Astrocyte (in vitro differentiated cells and primary cell): ENCODE data around the gene KRTAP12-2. TPM values are rescaled to one million over a fixed set of nuclear protein-coding genes. Genes with fewer than 3 reads are reported as not detected.
A peak's percentile ranks its signal among the peaks of the same experiment; 100 is the strongest.

Source experiments
- DNase-seq: peaks from one replicate; pipeline ENCODE4 v3.0.0-alpha.2; 2010; ENCODE audit warnings: low read depth
- FAIRE-seq: peaks from 2 replicates; lab custom pipeline; 2011; peaks lifted over from hg19 to GRCh38; lab: Jason Lieb, UNC
- H2AFZ ChIP-seq: 2 replicates; pipeline ENCODE4 v1.6.0; 2012; ENCODE audit warnings: low read depth, low read length, inconsistent platforms
- H3K27ac ChIP-seq: 2 replicates; pipeline ENCODE4 v1.5.1; 2011; ENCODE audit warnings: low read depth, low read length, inconsistent platforms
- H3K27me3 ChIP-seq: 2 replicates; pipeline ENCODE4 v1.6.0; 2011; ENCODE audit warnings: low read length, inconsistent platforms; ENCODE audit not compliant: insufficient read depth
- H3K36me3 ChIP-seq: 2 replicates; pipeline ENCODE4 v1.5.1; 2011; ENCODE audit warnings: low read length, inconsistent platforms; ENCODE audit not compliant: insufficient read depth
- H3K4me1 ChIP-seq: 2 replicates; pipeline ENCODE4 v1.5.1; 2011; ENCODE audit warnings: low read length, inconsistent platforms; ENCODE audit not compliant: insufficient read depth
- H3K4me2 ChIP-seq: 2 replicates; pipeline ENCODE4 v1.6.0; 2012; ENCODE audit warnings: low read length, inconsistent platforms
- H3K4me3 ChIP-seq: 2 replicates; pipeline ENCODE4 v1.5.1; 2011; ENCODE audit warnings: low read depth, mild to moderate bottlenecking, low read length, inconsistent platforms; ENCODE audit not compliant: insufficient read depth
- H3K79me2 ChIP-seq: 2 replicates; pipeline ENCODE4 v1.6.0; 2012; ENCODE audit warnings: mild to moderate bottlenecking, low read length, inconsistent platforms; ENCODE audit not compliant: insufficient read depth
- H3K9ac ChIP-seq: 2 replicates; pipeline ENCODE4 v1.6.0; 2012; ENCODE audit warnings: mild to moderate bottlenecking, low read length, inconsistent platforms
- H3K9me3 ChIP-seq: 2 replicates; pipeline ENCODE4 v1.5.1; 2012; ENCODE audit warnings: low read depth, mild to moderate bottlenecking, low read length, inconsistent platforms; ENCODE audit not compliant: insufficient read depth
- H4K20me1 ChIP-seq: 2 replicates; pipeline ENCODE4 v1.6.0; 2012; ENCODE audit warnings: low read length, inconsistent platforms; ENCODE audit not compliant: insufficient read depth
- H3K27ac Mint-ChIP-seq: one replicate; pipeline ENCODE4 v1.8.0; 2021; ENCODE audit warnings: mild to moderate bottlenecking, mixed read lengths; ENCODE audit not compliant: unreplicated experiment
- H3K27me3 Mint-ChIP-seq: one replicate; pipeline ENCODE4 v1.8.0; 2021; ENCODE audit warnings: low read depth, mixed read lengths; ENCODE audit not compliant: unreplicated experiment
- H3K36me3 Mint-ChIP-seq: one replicate; pipeline ENCODE4 v1.8.0; 2021; ENCODE audit warnings: low read depth, mixed read lengths; ENCODE audit not compliant: unreplicated experiment
- H3K4me1 Mint-ChIP-seq: one replicate; pipeline ENCODE4 v1.8.0; 2021; ENCODE audit warnings: low read depth, mixed read lengths; ENCODE audit not compliant: unreplicated experiment
- H3K4me3 Mint-ChIP-seq: one replicate; pipeline ENCODE4 v1.8.0; 2021; ENCODE audit warnings: mild to moderate bottlenecking, moderate library complexity, mixed read lengths; ENCODE audit not compliant: unreplicated experiment
- H3K9me3 Mint-ChIP-seq: one replicate; pipeline ENCODE4 v1.8.0; 2021; ENCODE audit warnings: mild to moderate bottlenecking, mixed read lengths; ENCODE audit not compliant: unreplicated experiment
- CTCF ChIP-seq: IDR thresholded peaks from 2 replicates; pipeline ENCODE4 v1.5.1; 2011; ENCODE audit warnings: low read depth, mild to moderate bottlenecking, inconsistent platforms, low read length, moderate library complexity; ENCODE audit not compliant: insufficient read depth
- EZH2 ChIP-seq: IDR thresholded peaks from 2 replicates; pipeline ENCODE4 v1.6.1; 2012; ENCODE audit warnings: mild to moderate bottlenecking, low read length, inconsistent platforms; ENCODE audit not compliant: insufficient read depth
- total RNA-seq: library from RNA; stranded (reverse); gene quantifications from 2 replicates; pipeline ENCODE4 v1.2.1, GENCODE V29; 2021

Gene KRTAP12-2
- total RNA-seq, 1 donor from 2014 or later: not detected

DNA sequence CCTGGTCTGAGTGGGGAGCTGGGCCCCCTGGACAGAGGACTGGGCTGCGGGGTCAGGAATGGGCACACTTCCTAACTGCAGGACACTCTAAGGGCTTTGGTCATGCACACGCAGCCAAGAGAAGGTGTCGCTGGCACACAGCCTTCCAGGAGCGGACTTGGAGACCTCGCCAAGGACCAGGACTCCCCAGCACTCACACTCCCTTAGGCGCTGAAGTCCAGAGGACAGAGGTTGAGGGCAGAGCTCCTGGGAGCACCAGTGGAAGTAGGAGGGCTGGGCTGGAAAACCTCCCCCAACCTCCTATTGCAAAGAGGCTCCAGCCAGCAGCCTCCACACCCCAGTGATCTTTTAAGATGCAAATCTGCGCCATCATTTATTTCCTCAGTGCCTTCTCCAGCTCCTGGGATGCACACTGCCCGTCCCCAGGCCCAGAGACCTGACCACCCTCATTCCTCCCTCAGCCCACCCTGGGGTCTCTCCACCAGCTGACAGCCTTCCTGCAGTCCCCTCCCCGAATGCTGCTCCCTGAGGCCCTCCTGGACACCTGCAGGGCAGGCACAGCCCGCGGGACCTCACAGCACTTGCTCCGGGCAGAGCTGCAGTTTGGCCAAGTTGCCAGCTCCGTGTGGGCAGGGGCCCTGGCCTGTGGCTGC is 41.6 kb upstream of the KRTAP12-2 start:
- peaks cover 4% of the 10 kb centered on the region for H3K4me1 Mint-ChIP-seq
- no peaks in the 10 kb centered on the region for H3K9me3 ChIP-seq
- no peak overlapping the region for H3K27ac Mint-ChIP-seq
- no peaks in the 10 kb centered on the region for H4K20me1 ChIP-seq
- no peak overlapping the region for H3K4me3 ChIP-seq
- H3K36me3 Mint-ChIP-seq: no peaks in the 10 kb centered on the region
- H3K36me3 ChIP-seq: no peaks in the 10 kb centered on the region
- H3K9ac ChIP-seq: no peak overlapping the region
- peaks cover 13% of the 10 kb centered on the region for H3K9me3 Mint-ChIP-seq
- H3K4me3 Mint-ChIP-seq: no peak overlapping the region
- TF ChIP-seq CTCF: no peak
- TF ChIP-seq EZH2: peak; percentile 22
- H3K27me3 Mint-ChIP-seq: peaks cover 78% of the 10 kb centered on the region
- H2AFZ ChIP-seq: no peak overlapping the region
- no peaks in the 10 kb centered on the region for H3K4me1 ChIP-seq
- FAIRE-seq: no peak
- H3K4me2 ChIP-seq: no peak overlapping the region
- no peaks in the 10 kb centered on the region for H3K79me2 ChIP-seq
- H3K27me3 ChIP-seq: peaks cover 55% of the 10 kb centered on the region
- H3K27ac ChIP-seq: no peak overlapping the region
- no peak for DNase-seq

- no peaks in the 10 kb centered on the region for H3K36me3 Mint-ChIP-seq
- Histone ChIP-seq H3K9me3 (no peaks in the 10 kb centered on the region), H3K4me1 (no peaks in the 10 kb centered on the region), H2AFZ (no peak overlapping the region), H4K20me1 (no peaks in the 10 kb centered on the region), H3K27ac (no peak overlapping the region), H3K36me3 (no peaks in the 10 kb centered on the region), H3K79me2 (no peaks in the 10 kb centered on the region), H3K27me3 (peaks cover 43% of the 10 kb centered on the region), H3K9ac (no peak overlapping the region), H3K4me3 (no peak overlapping the region), H3K4me2 (no peak overlapping the region)
- H3K4me3 Mint-ChIP-seq: no peak overlapping the region
- peaks cover 13% of the 10 kb centered on the region for H3K9me3 Mint-ChIP-seq
- peaks cover 4% of the 10 kb centered on the region for H3K4me1 Mint-ChIP-seq
- peaks cover 76% of the 10 kb centered on the region for H3K27me3 Mint-ChIP-seq
- no peak for DNase-seq
- H3K27ac Mint-ChIP-seq: no peak overlapping the region
- no peak for FAIRE-seq
- TF ChIP-seq EZH2 (peak; percentile 65), CTCF (no peak)
Observed at GRCh38 chr21:44706706-44707581, 40.2 kb upstream of the KRTAP12-2 start.
